Lung (tissue), 13 donors: ENCODE measurements around the gene ANKRD34B. TPM values are rescaled to one million over a fixed set of nuclear protein-coding genes. Genes with fewer than 3 reads are reported as not detected.

ENCODE experiments used
- ATAC-seq: fragments of 200-7000 bp; cut with Tn5 transposase; one replicate; pipeline ENCODE4 v1.9.1; 2020; ENCODE audit warnings: moderate number of reproducible peaks; ENCODE audit not compliant: insufficient read depth, low FRiP score
- DNase-seq, 3 donors: peaks; one replicate each; pipeline ENCODE4 v3.0.0-alpha.2; 2013 to 2017
- H3K27ac ChIP-seq, 2 donors: one replicate each; pipeline ENCODE4 v1.5.1; 2013; ENCODE audit warnings: mild to moderate bottlenecking in 2 of 2, moderate library complexity in 2 of 2, control low read depth in 1 of 2, inconsistent platforms in 1 of 2, low read depth in 1 of 2, low read length in 1 of 2
- H3K27me3 ChIP-seq, 3 donors: one replicate each; pipeline ENCODE4 v1.5.1; 2013; ENCODE audit warnings: low read length in 2 of 3; ENCODE audit not compliant: control insufficient read depth in 3 of 3, insufficient read depth in 3 of 3
- H3K36me3 ChIP-seq, 4 donors: one replicate each; pipeline ENCODE4 v1.5.1; 2013; ENCODE audit warnings: low read length in 4 of 4, mild to moderate bottlenecking in 1 of 4, moderate library complexity in 1 of 4; ENCODE audit not compliant: control insufficient read depth in 4 of 4, insufficient read depth in 4 of 4
- H3K4me1 ChIP-seq, 5 donors: one replicate each; pipeline ENCODE4 v1.5.1; 2013; ENCODE audit warnings: low read length in 5 of 5, mild to moderate bottlenecking in 2 of 5, moderate library complexity in 1 of 5; ENCODE audit not compliant: control insufficient read depth in 5 of 5, insufficient read depth in 5 of 5
- H3K4me3 ChIP-seq: one replicate; pipeline ENCODE4 v1.5.1; 2013; ENCODE audit warnings: mild to moderate bottlenecking, control low read depth, moderate library complexity
- H3K9ac ChIP-seq, 2 donors: one replicate each; pipeline ENCODE4 v1.5.1; 2013; ENCODE audit warnings: low read length in 2 of 2, control low read depth in 1 of 2; ENCODE audit not compliant: insufficient read depth in 1 of 2
- H3K9me3 ChIP-seq, 4 donors: one replicate each; pipeline ENCODE4 v1.5.1; 2013; ENCODE audit warnings: low read length in 3 of 4, mild to moderate bottlenecking in 1 of 4, moderate library complexity in 1 of 4; ENCODE audit not compliant: control insufficient read depth in 4 of 4, insufficient read depth in 3 of 4
- CTCF ChIP-seq: IDR thresholded peaks from 2 replicates; pipeline ENCODE4 v1.5.1; 2012; ENCODE audit warnings: mild to moderate bottlenecking; ENCODE audit errors: control extremely low read depth, extremely low read depth
- WGBS, 2 donors: extraction: QIAGEN DNeasy Blood & Tissue Kit; methylation state at CpG; one replicate each; pipeline ENCODE4 v1.1.7; 2013; 5-methylcytosine and 5-hydroxymethylcytosine counted together
- polyA plus RNA-seq, 2 donors: library from polyadenylated mRNA; stranded (reverse); fragments of 200-250 nt; gene quantifications; one replicate each; pipeline ENCODE4 v1.2.1, GENCODE V29; 2013
- small RNA-seq: library from RNA; depleted of rRNA; stranded (forward); fragments of <200 nt; gene quantifications from one replicate; pipeline ENCODE3, GENCODE V24; 2014; ENCODE audit warnings: low replicate concordance
- total RNA-seq, 2 donors: library from RNA; depleted of rRNA in 1 of 2; stranded (reverse); fragments of >200 nt in 1 of 2; gene quantifications; one replicate each; pipeline ENCODE4 v1.2.1, GENCODE V29; 2014 to 2021
- donor health status: control.
- donor health status: control.
- donor health status: Bipolar disorder and iron deficiency.
- donor health status: healthy.
- donor health status: DM: yes; HTN: yes; CAD: no.

ANKRD34B gene
- total and polyA plus RNA-seq, 4 donors = 0.13 to 0.34 TPM; not detected in 2

- DNase-seq = no peak
- ATAC-seq = no peak
- Histone ChIP-seq H3K27me3 (no peaks in the 10 kb centered on the region), H3K27ac (no peak overlapping the region), H3K9ac (no peak overlapping the region), H3K36me3 (peaks cover 0 to 2% (median 0%) of the 10 kb centered on the region in 4 donors), H3K4me3 (no peak overlapping the region), H3K4me1 (peaks cover 0 to 1% (median 0%) of the 10 kb centered on the region in 5 donors), H3K9me3 (no peaks in the 10 kb centered on the region)
- TF ChIP-seq CTCF = no peak
- WGBS, 2 donors = 73 to 78% methylated on average over 6 of the region's 6 CpGs
Observed at GRCh38 chr5:80508844-80509243, 61.2 kb downstream of the ANKRD34B start.

DNA sequence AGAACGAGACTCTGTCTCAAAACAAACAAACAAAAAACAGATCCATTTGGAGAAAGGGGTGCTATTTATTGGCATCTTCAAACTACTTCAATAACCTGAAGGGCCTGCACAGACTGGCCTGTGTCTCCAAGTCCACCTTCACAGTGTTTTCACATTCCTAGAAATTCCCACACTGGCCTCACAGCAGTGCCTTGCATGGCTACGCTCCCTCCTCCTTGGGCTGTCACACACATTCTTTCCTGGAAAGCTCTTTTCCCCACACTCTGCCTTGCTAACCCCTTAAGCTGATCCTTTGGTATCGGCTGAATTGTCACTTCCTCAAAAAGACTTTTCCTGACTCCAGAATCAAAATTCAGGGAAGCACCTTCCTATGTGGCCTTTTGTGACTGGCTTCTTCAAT is 62.4 kb downstream of the ANKRD34B start:
- ATAC-seq (no peak), DNase-seq (no peak)
- Histone ChIP-seq H3K9me3 (no peaks in the 10 kb centered on the region), H3K36me3 (peaks cover 0 to 2% (median 0%) of the 10 kb centered on the region in 4 donors), H3K27ac (no peak overlapping the region), H3K9ac (no peak overlapping the region), H3K4me3 (no peak overlapping the region), H3K4me1 (peaks cover 0 to 1% (median 0%) of the 10 kb centered on the region in 5 donors), H3K27me3 (no peaks in the 10 kb centered on the region)
- 80 to 89% methylated on average over 3 of the region's 3 CpGs for WGBS, 2 donors
- no peak for TF ChIP-seq CTCF

Small RNA genes within 50 kb of the gene (small RNA-seq; reads per million reads assigned to genes)
- not detected for gene DBIP2

Other genes with a start within 250 kb of the ANKRD34B start
- 100 to 1,000 TPM in 1 of 2 donors, 10 to 100 TPM in 1; 34.1 to 102 TPM for gene ZFYVE16, start 162.2 kb downstream of the ANKRD34B start, total RNA-seq
- gene ZFYVE16, start 162.2 kb downstream of the ANKRD34B start, polyA plus RNA-seq = 10 to 100 TPM; 14.5 to 18.4 TPM
- 1 to 10 TPM; 2.5 to 6.5 TPM for gene FAM151B, start 82.2 kb downstream of the ANKRD34B start, total RNA-seq
- gene FAM151B, start 82.2 kb downstream of the ANKRD34B start, polyA plus RNA-seq = 1 to 10 TPM; 1.1 to 1.3 TPM
- gene MSH3, start 84.4 kb upstream of the ANKRD34B start, total RNA-seq = 10 to 100 TPM; 14.9 to 29.0 TPM
- gene MSH3, start 84.4 kb upstream of the ANKRD34B start, polyA plus RNA-seq = 1 to 10 TPM; 2.8 to 4.2 TPM
- 10 to 100 TPM; 11.9 to 16.0 TPM for gene DHFR, start 84.7 kb upstream of the ANKRD34B start, total RNA-seq
- 10 to 100 TPM in 1 of 2 donors, 1 to 10 TPM in 1; 8.1 to 12.6 TPM for gene DHFR, start 84.7 kb upstream of the ANKRD34B start, polyA plus RNA-seq